Measurements from ENCODE around the gene CTNNBL1. TPM values are rescaled to one million over a fixed set of nuclear protein-coding genes. Genes with fewer than 3 reads are reported as not detected.

CTNNBL1 gene
- total and polyA plus RNA-seq, 2 of the 4 experiments (the other 2 are of a cell fraction), result 29.9 to 34.1 TPM

DNA sequence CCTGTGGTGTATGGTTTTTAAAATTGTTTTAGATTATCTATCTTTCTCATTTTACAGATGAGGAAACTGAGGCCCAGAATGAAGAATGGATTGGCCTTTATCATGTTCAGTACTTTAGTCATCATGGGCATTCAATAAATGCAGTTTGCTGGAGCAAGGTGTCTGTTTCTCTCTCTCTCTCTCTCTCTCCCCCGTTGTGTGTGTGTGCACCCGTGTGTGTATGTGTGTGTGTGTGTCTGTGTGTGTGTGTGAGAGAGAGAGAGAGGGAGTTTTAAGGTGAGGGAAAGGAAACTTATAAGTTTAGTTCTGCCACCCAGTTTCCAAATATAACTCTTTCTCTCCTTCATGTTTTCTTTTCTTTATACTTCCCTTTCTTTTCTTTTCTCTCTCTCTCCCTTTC lies 62.4 kb downstream of the CTNNBL1 start:
- DNase-seq (no peak), ATAC-seq (ENCODE audit: low read depth) (no peak)
- Histone ChIP-seq H2BK120ac (ENCODE audit: low read depth, low read length) (no peak overlapping the region), H2AK5ac (ENCODE audit: low read depth, low read length) (no peak overlapping the region), H4K5ac (ENCODE audit: low read depth, low read length) (no peak overlapping the region), H4K8ac (ENCODE audit: low read depth in 2 of 2, low read length in 2 of 2) (no peak overlapping the region), H2AFZ (replicated peaks; ENCODE audit: low read length, poor library complexity) (no peak overlapping the region), H3K14ac (replicated peaks; ENCODE audit: low read depth, low read length) (no peak overlapping the region), H3K9ac (ENCODE audit: low read depth, low read length) (no peak overlapping the region), H2BK5ac (ENCODE audit: low read depth, low read length, poor library complexity, severe bottlenecking) (no peak overlapping the region), H3K4me1 (ENCODE audit: control insufficient read depth, insufficient read depth, low read length) (no peaks in the 10 kb centered on the region), H3K9me1 (ENCODE audit: insufficient read depth, low read length) (no peaks in the 10 kb centered on the region), H3K4ac (ENCODE audit: low read depth, low read length) (no peak overlapping the region), H4K91ac (ENCODE audit: insufficient read depth, low read depth, low read length) (no peak overlapping the region), H3K4me3 (ENCODE audit: insufficient read depth, low read depth, low read length) (no peak overlapping the region), H2BK15ac (ENCODE audit: low read depth, low read length) (no peak overlapping the region), H2AK9ac (replicated peaks; ENCODE audit: low read depth, low read length, poor library complexity) (no peak overlapping the region), H3K18ac (ENCODE audit: low read depth, low read length) (no peak overlapping the region), H4K20me1 (ENCODE audit: insufficient read depth, low read length) (no peaks in the 10 kb centered on the region), H3K27me3 (ENCODE audit: control insufficient read depth, insufficient read depth, low read length) (no peaks in the 10 kb centered on the region), H3K9me3 (ENCODE audit: control insufficient read depth, insufficient read depth, low read length) (no peaks in the 10 kb centered on the region), H3K27ac (ENCODE audit: insufficient read depth, low read length) (no peak overlapping the region), H2BK20ac (ENCODE audit: low read depth, low read length) (no peak overlapping the region), H3K56ac (ENCODE audit: extremely low read depth, insufficient read depth, low read length) (no peak overlapping the region), H3K4me2 (ENCODE audit: low read depth, low read length) (no peak overlapping the region), H3K79me1 (ENCODE audit: low read depth in 1 of 2, low read length in 2 of 2) (no peaks in the 10 kb centered on the region), H3K36me3 (ENCODE audit: control insufficient read depth, insufficient read depth, low read length) (peaks cover 8% of the 10 kb centered on the region), H3K23ac (ENCODE audit: low read depth, low read length) (no peak overlapping the region)
- ChIA-PET CTCF (interaction anchor here (0.6 to 1.4 kb wide), 2 partner anchors 81 to 244 kb away, joined by 3 read pairs; no protein-coding TSS in a partner anchor), POLR2A (ENCODE audit: unreplicated experiment) (no interaction called here)
- dilution Hi-C loops (cut with HindIII; ENCODE audit: low sequenced_read_pairs, unreplicated experiment) (no loop called here), in situ Hi-C loops (cut with MboI; ENCODE audit: low sequenced_read_pairs) (no loop called here), intact Hi-C loops (cut with micrococcal nuclease) (no loop called here)
- TF ChIP-seq, protein P1, sequence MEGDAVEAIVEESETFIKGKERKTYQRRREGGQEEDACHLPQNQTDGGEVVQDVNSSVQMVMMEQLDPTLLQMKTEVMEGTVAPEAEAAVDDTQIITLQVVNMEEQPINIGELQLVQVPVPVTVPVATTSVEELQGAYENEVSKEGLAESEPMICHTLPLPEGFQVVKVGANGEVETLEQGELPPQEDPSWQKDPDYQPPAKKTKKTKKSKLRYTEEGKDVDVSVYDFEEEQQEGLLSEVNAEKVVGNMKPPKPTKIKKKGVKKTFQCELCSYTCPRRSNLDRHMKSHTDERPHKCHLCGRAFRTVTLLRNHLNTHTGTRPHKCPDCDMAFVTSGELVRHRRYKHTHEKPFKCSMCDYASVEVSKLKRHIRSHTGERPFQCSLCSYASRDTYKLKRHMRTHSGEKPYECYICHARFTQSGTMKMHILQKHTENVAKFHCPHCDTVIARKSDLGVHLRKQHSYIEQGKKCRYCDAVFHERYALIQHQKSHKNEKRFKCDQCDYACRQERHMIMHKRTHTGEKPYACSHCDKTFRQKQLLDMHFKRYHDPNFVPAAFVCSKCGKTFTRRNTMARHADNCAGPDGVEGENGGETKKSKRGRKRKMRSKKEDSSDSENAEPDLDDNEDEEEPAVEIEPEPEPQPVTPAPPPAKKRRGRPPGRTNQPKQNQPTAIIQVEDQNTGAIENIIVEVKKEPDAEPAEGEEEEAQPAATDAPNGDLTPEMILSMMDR (conservative IDR thresholded peaks at IDR 0.05; ENCODE audit: low read depth, low read length), result no peak
- TF ChIP-seq RCOR1 (IDR thresholded peaks at IDR 0.05; ENCODE audit: insufficient replicate concordance, low read length), result no peak
- TF ChIP-seq NFE2L2 (IDR thresholded peaks at IDR 0.05; ENCODE audit: low read depth, low read length), result no peak
- TF ChIP-seq CHD1 (IDR thresholded peaks at IDR 0.05; ENCODE audit: low read depth, low read length), result no peak
- TF ChIP-seq, protein P2, sequence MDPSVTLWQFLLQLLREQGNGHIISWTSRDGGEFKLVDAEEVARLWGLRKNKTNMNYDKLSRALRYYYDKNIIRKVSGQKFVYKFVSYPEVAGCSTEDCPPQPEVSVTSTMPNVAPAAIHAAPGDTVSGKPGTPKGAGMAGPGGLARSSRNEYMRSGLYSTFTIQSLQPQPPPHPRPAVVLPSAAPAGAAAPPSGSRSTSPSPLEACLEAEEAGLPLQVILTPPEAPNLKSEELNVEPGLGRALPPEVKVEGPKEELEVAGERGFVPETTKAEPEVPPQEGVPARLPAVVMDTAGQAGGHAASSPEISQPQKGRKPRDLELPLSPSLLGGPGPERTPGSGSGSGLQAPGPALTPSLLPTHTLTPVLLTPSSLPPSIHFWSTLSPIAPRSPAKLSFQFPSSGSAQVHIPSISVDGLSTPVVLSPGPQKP (IDR thresholded peaks at IDR 0.05; ENCODE audit: borderline replicate concordance, low read depth, low read length), result no peak
- TF ChIP-seq MXI1 (IDR thresholded peaks at IDR 0.05; ENCODE audit: borderline replicate concordance, low read depth, low read length), result no peak
- no peak for TF ChIP-seq SMC3 (IDR thresholded peaks at IDR 0.05; ENCODE audit: low read depth, low read length)
- no CpG with 5 or more reads among the region's 2 CpGs for WGBS, 2 experiments (ENCODE audit: extremely low coverage in 2 of 2, insufficient read length in 1 of 2)
- no TSS peak for BruUV-seq (replicated peaks)
